HG03521 (cell line): Measurements from ENCODE around the gene TTLL11.
"Not testable (repeated sequence)": the region's sequence is repeated elsewhere in the genome, so short reads cannot be mapped to it uniquely, and the experiment has no call there.

Experiments used
- ATAC-seq: cut with Tn5 transposase; IDR thresholded peaks from one replicate; pipeline ENCODE4 v1.9.1; 2021; ENCODE audit warnings: mild to moderate bottlenecking, moderate library complexity; ENCODE audit not compliant: unreplicated experiment

TTLL11 gene

DNA sequence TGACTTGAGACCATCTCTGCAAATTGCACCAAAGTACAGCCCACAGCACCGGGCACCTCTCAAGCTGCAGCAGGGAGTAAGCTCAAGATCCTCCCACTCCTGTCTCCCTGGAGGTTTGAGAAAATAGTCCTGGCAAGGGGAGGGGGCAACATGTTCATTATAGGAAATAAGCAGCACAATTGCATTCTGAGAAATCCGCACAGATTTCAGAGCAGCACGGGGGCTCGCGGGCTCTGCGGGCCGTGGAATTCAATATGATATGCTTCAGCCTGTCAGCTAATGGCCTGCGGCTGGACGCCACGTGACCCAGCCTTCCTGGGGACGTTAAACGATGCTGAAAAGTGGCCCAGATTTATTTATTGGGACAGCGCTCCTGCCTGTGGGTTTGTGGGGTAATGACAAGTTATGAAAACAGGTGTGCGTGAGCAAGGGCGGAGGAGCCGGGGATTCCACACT lies 285.3 kb downstream of the TTLL11 start:
- no peak for ATAC-seq

DNA sequence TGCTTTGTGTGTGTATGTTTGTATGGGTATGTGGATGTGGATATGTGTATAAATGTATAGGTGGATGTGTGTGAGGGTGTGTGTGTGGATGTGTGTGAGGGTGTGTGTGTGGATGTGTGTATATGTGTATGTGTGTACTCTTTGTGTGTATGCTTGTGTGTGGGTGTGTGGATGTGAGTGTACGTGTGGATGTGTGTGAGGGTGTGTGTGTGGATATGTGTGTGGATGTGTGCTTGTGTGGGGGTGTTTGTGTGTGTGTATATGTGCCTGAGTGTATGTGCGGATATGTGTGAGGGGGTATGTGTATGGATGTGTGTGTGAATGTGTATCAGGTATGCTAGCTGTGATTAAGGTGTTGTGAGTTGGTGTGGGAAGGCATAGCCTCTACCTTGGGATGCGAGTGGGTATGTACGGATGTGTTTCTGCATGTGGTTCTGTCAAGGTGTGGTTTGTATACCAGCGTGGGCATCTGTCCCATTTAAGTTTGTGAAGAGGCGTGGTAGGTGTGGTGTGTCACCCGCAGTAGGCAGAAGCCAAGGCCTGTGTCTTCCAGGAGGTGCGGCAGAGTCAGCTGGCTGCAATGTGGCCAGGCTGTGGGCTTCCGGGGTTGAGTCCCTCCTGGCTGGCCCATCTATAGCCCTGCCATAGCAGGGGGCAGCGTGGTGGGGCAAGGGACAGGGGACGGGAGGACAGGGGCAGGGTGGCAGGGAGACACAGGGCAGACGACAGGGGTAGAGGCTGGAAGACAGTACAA lies 285.9 kb downstream of the TTLL11 start:
- no peak for ATAC-seq

DNA sequence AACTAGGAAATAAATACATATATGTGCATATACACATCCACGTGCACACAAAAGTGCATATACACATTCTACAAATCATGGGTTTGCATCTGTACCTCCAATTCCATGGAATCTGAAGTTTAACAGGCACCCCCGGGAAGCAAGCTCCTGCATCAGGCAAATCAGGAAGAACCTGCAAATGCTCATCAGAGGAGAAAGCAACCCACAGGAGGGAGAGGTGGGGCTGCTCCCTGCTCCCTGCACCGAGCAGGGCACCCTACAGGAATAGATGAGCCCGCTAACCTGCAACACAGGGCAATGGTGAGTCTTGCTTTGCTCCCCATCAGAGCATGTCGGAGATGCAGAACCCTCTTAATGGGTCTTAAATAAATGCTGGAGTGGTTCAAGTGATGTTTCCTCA lies 290.4 kb downstream of the TTLL11 start:
- ATAC-seq, result no peak

DNA sequence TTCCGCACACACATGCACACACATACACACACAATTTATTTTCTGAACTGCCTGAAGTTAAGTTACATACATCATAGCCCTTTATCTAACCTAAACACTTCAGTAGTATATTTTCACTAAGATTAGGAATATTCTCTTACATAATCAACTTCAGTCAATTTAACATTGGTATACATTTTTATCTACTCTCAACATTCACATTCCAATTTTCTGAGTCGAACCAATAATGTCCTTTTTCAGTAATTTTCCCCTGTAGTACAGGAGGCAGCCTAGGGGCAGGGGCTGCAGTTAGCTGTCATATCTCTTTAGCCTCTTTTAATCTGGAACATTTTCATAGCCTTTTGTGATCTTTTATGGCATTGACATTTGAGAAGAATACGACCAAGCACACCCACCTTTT lies 291.5 kb downstream of the TTLL11 start:
- ATAC-seq, result no peak

DNA sequence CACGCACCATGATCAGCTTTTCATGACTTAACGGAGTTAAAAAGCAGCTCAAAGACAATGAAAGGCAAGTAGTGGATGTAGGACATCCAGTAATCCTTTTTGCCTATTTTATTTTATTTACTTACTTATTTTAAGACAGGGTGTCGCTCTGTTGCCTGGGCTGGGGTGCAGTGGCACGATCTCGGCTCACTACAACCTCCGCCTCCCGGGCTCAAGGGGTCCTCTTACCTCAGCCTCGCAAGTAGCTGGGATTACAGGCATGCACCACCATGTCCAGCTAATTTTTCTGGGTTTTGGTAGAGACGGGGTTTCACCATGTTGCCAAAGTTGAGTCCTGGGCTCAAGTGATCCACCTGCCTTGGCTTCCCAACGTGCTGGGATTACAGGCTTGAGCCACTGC lies 292.7 kb downstream of the TTLL11 start:
- ATAC-seq, result no peak

DNA sequence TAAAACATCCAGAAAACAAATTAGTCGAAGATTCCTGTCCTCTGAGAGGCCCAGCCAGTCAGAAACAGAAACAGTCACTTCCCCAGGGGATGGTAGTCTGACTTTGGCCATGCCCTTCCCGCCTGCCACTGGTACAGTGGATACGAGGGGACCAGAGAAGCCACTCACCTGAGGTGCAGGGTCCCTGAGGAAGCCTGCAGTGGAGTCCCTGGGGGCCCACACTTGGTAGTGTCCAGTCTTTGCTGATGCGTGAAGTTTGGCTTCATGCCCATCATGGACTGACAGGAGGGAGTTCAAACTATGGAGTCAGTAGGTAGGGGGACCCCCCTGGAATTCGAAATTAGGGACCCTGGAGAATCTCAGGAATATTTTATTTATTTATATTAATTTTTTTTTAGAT lies 294.2 kb downstream of the TTLL11 start:
- ATAC-seq, result no peak

DNA sequence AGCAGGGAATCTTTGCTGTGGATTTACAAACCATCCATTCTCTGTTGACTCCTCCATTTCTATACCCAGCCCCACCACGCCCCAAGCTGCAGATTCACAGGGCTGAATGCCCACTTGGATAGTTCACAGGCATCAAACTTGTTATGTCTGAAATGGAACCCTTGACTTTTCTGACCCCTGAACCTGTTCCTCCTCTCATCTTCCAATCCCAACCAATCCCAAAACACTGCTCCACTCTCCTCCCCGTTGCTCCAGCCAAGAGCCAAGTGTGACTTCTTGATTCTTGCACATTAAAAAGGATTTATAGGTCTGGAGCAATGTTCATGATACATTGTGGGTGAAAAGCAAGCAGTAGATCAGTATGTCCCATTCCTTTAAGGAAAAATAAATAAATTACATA lies 296.0 kb downstream of the TTLL11 start:
- no peak for ATAC-seq

DNA sequence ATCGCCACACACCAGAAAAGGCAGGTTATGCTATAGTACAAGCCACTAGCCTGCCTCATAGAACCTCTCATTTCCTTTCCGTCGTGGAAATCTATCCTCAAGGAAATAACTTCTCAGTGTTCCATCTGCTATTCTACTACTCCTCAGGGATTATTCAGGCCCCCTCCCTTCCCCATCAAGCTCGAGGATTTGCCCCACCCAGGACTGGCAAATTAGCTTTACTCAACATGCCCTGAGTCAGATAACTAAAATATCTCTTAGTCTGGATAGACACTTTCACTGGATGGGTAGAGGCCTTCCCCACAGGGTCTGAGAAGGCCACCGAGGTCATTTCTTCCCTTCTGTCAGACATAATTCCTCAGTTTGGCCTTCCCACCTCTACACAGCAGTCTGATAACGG lies 298.8 kb downstream of the TTLL11 start:
- ATAC-seq, result not testable (repeated sequence)

DNA sequence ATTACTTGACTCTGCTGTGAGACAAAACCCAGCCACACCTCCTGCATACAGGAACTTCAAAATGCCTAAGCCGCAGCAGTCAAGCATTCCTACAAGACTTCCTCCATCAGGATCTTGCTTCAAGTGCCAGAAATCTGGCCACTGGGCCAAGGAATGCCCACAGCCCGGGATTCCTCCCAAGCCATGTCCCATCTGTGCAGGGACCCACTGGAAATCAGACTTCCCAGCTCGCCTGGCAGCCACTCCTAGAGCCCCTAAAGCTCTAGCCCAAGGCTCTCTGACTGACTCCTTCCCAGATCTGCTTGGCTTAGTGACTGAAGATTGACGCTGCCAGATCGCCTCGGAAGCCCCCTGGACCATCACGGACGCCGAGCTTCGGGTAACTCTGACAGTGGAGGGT lies 300.6 kb downstream of the TTLL11 start:
- ATAC-seq, result not testable (repeated sequence)

DNA sequence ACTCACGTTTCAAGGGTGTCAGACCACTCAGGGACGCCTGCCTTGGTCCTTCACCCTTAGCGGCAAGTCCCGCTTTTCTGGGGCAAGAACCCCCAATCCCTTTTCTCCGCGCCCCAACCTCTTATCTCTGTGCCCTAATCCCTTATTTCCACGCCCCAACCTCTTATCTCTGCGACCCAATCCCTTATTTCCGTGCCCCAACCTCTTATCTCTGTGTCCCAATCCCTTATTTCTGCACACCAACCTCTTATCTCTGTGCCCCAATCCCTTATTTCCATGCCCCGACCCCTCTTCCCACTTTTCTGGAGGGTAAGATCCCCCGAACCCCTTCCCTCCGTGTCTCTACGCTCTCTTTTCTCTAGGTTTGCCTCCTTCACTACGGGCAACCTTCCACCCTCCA lies 302.3 kb downstream of the TTLL11 start:
- no peak for ATAC-seq

DNA sequence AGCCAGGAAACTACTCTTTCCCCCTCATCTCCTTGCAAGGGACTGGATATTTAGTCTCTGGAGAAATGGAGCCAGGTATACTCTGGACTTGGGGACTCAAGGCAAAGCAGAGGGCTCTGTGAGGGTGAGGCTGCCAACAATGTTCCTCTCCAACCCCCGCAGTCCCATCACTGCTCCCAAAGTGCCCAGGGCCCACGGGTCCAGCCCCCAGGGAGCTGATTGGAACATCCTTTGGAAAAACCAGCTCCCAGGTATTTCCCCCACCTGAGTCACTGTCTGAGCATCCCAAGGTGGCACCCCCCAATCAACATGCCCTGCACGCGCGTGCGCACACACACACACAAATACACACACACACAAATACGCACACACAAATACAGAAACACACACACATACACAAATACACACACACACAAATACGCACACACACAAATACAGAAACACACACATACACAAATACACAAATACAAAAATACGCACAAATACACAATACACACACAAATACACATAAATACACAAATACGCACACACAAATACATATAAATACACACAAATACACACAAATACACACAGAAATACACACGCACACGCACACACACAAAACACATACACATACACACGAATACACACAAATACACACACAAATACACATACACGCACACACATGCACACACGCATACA lies 304.3 kb downstream of the TTLL11 start:
- no peak for ATAC-seq

DNA sequence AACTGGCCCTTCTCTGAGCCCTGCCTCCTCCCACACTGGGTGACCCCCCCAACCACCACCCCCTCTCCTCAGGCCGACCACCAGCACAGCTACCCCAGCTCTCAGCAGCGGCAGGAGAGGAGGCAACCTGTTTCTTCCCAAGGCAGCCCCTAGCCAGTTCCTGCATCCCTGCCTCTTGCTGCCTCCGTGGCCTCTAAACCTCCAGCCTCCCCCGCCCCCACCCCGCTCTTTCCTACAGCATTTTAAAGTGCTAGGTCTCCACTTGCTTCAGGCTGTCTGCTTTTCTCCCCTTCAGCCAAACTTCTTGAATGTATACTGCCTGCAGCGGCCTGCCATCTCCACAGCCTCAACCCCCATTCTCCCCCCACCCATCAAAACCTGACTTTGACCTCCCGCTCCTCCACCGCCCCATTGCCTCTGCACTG lies 306.1 kb downstream of the TTLL11 start:
- no peak for ATAC-seq

DNA sequence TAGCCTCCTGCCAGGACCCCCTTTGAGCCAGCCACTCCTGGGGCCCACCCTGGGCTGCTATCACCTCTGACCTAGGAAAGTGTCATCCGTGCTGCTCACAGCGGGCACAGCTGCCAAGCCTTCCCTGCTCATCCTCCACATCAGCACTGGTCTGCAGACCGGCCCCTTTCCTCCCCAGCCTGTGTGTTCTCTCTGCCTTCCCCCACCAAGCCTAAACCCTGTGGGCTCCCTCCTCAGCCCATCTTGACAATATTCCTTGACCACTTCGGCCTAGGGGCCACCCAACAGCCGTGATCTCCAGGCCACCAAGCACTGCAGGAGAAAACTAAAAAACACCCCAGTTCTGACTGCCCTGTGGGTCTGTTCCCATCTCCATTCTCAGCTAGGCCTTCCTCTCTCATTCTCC lies 306.6 kb downstream of the TTLL11 start:
- ATAC-seq, result no peak

DNA sequence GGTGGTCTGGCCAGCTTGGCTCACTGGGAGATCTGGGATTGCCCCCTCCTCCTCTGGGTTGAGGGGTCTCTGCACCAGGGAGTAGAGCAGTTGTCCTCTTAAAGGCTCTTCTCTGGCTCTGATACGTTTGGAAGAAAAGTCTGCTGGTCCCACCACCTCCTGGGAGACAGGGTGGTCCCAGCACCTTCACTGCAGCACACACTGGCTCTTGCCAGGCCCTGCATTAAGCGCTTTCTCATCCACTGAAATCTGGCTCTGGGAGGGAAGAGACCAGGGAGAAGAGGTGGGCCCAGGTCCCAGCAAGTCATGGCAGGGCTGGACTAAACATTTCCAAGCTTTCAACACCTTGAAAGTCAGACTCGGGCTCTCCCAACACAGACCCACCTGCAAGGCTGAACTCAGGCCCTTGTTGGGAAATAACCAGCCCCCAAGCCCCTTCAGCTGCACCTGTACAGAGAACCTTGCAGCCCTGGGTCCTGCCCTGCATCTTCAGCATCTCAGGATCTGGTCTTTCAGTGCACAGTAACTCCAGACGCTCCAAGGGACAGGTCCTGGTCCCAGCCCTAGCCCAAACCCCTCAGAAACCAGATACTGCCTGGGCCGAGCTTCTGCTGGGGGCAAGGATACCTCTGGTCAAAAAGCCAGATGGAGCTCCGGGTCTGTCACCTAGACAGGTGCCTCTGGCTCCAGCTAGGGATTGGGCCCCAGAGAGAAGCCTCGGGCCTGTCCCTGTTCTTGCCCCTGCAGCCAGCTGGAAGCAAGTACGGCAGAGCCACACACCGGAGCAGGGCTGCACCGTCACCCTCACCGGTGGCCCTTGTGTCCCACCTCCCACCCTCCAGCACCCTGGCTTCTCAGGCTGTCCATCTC lies 307.2 kb downstream of the TTLL11 start:
- no peak for ATAC-seq

DNA sequence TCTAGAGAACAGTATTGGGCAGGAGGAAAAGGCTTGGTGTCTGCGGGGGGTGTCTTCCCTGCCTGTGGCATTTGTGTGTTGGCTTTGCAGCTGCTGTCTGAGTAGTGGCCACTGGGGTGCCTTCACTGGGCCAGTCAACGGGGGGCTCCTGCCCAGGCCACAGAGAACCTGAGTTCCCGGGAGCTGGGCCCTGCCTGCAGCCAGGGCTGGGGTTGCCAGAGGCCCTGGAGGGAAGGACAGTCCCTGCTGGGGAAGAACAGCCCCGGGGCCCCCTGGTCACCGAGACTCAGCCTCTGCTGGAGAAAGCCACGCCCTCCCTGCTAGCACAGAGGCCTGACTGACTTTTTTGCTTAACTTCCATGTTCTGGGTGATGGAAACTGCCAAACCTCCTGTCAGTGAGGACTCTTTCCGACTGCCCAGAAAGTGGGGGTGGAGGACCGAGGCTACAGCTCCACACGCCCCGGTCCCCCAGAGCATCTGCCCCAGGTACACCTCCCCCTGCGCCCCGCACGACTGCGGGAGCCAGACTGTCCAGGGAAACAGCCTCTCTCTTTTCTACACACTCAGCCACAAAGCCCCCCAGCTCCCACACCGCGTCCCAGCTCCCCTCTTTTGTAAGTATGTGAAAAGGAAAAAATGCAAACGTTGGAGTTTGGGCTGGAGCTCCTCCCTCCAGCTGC lies 308.2 kb downstream of the TTLL11 start:
- no peak for ATAC-seq

DNA sequence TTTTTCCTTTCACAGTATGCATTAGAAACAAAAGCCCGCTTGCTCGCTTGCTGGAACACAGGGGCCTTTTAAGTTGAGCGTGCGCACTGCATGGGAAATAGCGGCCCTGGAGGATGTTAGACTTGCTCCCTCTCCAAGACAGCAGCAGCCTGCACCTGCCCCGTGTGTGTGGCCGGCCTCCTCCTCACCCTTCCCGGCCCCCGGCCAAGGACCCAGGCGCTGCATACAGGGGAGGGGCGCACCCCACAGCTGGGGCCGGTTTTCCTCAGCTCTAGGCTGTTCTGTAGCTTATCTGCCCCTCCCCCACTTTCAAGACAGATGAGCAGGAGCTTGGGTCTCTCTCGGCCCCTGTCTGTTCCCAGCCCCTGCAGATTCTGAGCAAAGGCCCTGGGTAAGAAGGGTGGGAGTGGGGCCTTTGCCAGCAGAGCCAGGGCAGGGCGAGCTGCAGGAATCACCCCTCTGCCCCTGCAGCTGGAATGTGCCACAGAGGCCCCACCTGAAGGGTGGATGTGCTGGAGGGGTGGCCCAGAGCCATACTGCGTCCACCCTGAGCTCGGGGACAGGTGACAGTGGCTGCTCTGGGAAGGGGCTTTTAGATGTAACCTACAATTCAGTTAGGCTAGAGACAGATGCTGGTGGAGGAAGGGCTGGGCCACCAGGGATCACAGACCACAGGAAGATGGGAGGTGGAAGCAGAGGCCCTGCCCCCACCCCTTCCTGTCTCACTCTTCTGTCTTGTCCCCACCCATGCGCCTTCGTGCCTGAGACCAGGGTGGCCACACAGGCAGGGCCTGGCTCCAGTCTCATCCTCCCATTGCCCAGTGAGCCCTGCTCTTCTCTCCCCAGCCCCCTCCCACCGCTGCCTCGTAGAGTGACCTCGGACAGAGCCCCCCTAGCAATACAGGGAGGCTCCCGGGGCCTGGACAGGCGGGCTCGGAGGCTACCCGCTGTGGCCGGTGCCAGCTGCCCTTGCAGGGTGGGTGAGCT lies 309.3 kb downstream of the TTLL11 start:
- ATAC-seq, result no peak

DNA sequence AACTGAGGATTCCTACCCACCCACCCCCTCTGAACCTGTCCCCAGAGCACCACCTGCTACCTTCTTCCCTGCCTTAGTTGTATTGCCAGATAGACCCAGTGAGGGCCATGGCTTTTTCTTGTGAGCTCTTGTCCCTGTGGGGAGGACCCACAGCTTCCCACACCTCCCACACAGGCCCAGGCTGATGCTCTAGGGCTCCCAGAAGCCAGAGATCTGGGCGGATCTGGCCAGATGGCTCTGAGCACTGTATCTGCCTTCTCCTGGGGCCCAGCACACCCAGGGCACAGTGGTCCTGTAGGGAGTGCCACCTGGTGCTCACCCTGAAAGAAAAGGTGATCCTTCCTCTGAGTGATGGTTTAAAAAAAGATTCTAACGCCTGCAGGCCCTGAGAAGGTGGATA lies 310.0 kb downstream of the TTLL11 start:
- no peak for ATAC-seq

DNA sequence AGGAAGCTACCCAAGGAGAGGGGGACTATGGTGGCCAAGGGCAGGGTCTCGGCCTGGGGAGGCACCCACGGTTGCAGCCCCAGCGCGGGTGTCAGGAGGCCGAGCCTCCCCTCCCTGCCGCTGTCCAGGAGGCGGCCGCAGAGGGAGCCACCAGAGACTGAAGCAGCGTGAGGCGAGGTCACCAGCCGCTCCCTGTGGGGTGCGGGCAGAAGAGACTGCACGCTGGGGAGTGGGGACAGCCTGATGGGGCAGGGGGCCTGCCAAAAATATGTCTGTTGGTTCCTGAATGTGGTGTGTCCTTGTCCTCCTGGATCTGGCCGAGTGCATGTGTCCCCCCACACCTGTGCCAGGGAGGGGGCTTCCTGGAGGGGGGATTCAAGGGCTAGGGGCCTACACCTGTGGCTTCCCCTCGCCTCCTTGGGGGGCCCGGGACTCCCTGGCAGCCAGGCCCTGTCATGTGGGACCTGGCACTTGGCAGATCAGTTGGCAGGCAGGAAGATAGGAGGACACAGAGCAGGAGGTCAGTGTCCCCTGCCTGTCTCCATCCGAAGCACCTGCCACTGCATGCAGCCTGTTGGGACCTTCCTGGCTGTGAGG lies 310.5 kb downstream of the TTLL11 start:
- ATAC-seq, result no peak

DNA sequence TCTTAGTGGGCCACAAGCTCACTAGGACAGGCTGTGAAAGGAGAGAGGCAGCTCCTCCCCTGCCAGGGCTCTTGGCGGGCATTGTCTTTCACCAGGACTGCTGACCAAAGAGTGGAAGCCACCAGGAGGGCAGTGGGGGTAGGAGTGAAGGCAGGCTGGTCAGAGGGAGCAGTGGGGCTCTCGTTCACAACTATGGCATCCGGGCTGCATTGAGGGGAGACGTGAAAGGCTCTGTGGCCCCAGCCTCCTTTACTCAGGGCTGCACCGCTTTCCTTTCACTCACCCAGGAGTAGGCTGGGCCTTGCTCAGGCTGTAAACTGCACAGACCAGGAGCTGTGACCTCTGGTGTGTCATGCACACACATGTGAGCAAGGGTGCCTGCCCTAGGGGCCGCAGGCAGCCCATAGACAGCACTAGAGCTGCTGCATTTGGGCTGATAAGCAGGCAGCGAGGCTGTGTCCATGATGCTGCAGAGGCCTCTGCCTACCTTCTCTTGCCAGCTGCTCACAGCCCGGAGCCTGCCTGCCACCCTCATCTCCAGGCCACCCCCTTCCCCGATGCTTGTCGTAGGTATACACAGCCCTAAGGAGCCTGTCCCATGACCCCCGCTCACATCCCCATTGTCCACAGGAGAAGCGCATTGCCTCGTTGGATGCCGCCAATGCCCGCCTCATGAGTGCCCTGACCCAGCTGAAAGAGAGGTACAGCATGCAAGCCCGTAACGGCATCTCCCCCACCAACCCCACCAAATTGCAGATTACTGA lies 311.2 kb downstream of the TTLL11 start:
- no peak for ATAC-seq
